ENCODE data around the gene CAP2. TPM values are rescaled to one million over a fixed set of nuclear protein-coding genes. Genes with fewer than 3 reads are reported as not detected.
"Not testable (repeated sequence)": the region's sequence is repeated elsewhere in the genome, so short reads cannot be mapped to it uniquely, and the experiment has no call there.

Gene CAP2
- total RNA-seq, 1 donor from 2014 or later, result not detected

GRCh38 chr6:17580518-17581048, 187.2 kb downstream of the CAP2 start:
- CTCF ChIA-PET, result interaction anchor here (1.0 kb wide), 1 partner anchor 20 kb away, joined by 4 read pairs; no protein-coding TSS in a partner anchor
- Mint-ChIP-seq H3K27ac (no peak overlapping the region), H3K4me3 (peak overlapping the region; percentile 55), H3K27me3 (peaks cover 7% of the 10 kb centered on the region), H3K4me1 (peaks cover 3% of the 10 kb centered on the region), H3K9me3 (peaks cover 15% of the 10 kb centered on the region), H3K36me3 (ENCODE audit: low read depth) (no peaks in the 10 kb centered on the region)
- ATAC-seq (ENCODE audit: low read depth) (peak; percentile 74), DNase-seq (peak; percentile 22)
- no peak for TF ChIP-seq CTCF (IDR thresholded peaks at IDR 0.05)
- intact Hi-C loops (cut with micrococcal nuclease), result no loop called here
- POLR2A ChIA-PET, result no interaction called here

- H3K36me3 Mint-ChIP-seq (ENCODE audit: low read depth); H3K4me1 Mint-ChIP-seq; ATAC-seq (ENCODE audit: low read depth); H3K27ac Mint-ChIP-seq; H3K27me3 Mint-ChIP-seq; intact Hi-C loops (cut with micrococcal nuclease); DNase-seq; POLR2A ChIA-PET: not testable (repeated sequence)
- H3K4me3 Mint-ChIP-seq, result peak overlapping the region; percentile 50
- CTCF ChIA-PET, result interaction anchor here (0.8 to 1.0 kb wide), 2 partner anchors 20 to 223 kb away, joined by 4 read pairs; no protein-coding TSS in a partner anchor
- H3K9me3 Mint-ChIP-seq, result peaks cover 15% of the 10 kb centered on the region
Measured at GRCh38 chr6:17581282-17581681, 187.9 kb downstream of the CAP2 start.

- peak overlapping the region; percentile 19 for H3K27ac Mint-ChIP-seq
- no peak for TF ChIP-seq CTCF (IDR thresholded peaks at IDR 0.05)
- no peaks in the 10 kb centered on the region for H3K36me3 Mint-ChIP-seq (ENCODE audit: low read depth)
- peaks cover 4% of the 10 kb centered on the region for H3K9me3 Mint-ChIP-seq
- ChIA-PET CTCF (interaction anchor here (0.8 to 2.7 kb wide), 7 partner anchors 8 to 427 kb away, joined by 3 to 18 read pairs (median 4); partner anchors contain the start of gene FAM8A1), POLR2A (no interaction called here)
- DNase-seq (no peak), ATAC-seq (ENCODE audit: low read depth) (no peak)
- H3K27me3 Mint-ChIP-seq, result peaks cover 2% of the 10 kb centered on the region
- intact Hi-C loops (cut with micrococcal nuclease), result loop anchor here (1.0 kb wide), 4 partner anchors 220 to 538 kb away; partner anchors contain the start of gene NHLRC1
- peaks cover 3% of the 10 kb centered on the region for H3K4me1 Mint-ChIP-seq
- H3K4me3 Mint-ChIP-seq, result no peak overlapping the region
Measured at GRCh38 chr6:17583811-17584210, 190.4 kb downstream of the CAP2 start.

- peak; percentile 83 for TF ChIP-seq CTCF (IDR thresholded peaks at IDR 0.05)
- Mint-ChIP-seq H3K4me1 (peaks cover 3% of the 10 kb centered on the region), H3K9me3 (peaks cover 4% of the 10 kb centered on the region), H3K4me3 (no peak overlapping the region), H3K27me3 (peaks cover 2% of the 10 kb centered on the region), H3K27ac (peak overlapping the region; percentile 19), H3K36me3 (ENCODE audit: low read depth) (no peaks in the 10 kb centered on the region)
- ChIA-PET CTCF (interaction anchor here (0.8 to 2.7 kb wide), 7 partner anchors 9 to 428 kb away, joined by 3 to 18 read pairs (median 4); partner anchors contain the start of gene FAM8A1), POLR2A (no interaction called here)
- intact Hi-C loops (cut with micrococcal nuclease), result loop anchor here (1.0 kb wide), 4 partner anchors 220 to 538 kb away; partner anchors contain the start of gene NHLRC1
- DNase-seq (no peak), ATAC-seq (ENCODE audit: low read depth) (peak; percentile 52)
Measured at GRCh38 chr6:17584241-17584803, 190.9 kb downstream of the CAP2 start.

GRCh38 chr6:17585766-17586490, 192.5 kb downstream of the CAP2 start:
- Mint-ChIP-seq H3K36me3 (ENCODE audit: low read depth) (no peaks in the 10 kb centered on the region), H3K27me3 (peaks cover 2% of the 10 kb centered on the region), H3K4me3 (no peak overlapping the region), H3K9me3 (peaks cover 4% of the 10 kb centered on the region), H3K27ac (no peak overlapping the region), H3K4me1 (peaks cover 3% of the 10 kb centered on the region)
- peak; percentile 31 for ATAC-seq (ENCODE audit: low read depth)
- no peak for DNase-seq
- intact Hi-C loops (cut with micrococcal nuclease), result no loop called here
- no peak for TF ChIP-seq CTCF (IDR thresholded peaks at IDR 0.05)
- CTCF ChIA-PET, result interaction anchor here (0.6 to 2.7 kb wide), 2 partner anchors 214 to 218 kb away, joined by 3 to 18 read pairs; no protein-coding TSS in a partner anchor
- POLR2A ChIA-PET, result no interaction called here

GRCh38 chr6:17586623-17587022, 193.2 kb downstream of the CAP2 start:
- H3K36me3 Mint-ChIP-seq (ENCODE audit: low read depth); H3K27me3 Mint-ChIP-seq; intact Hi-C loops (cut with micrococcal nuclease); H3K27ac Mint-ChIP-seq; H3K4me3 Mint-ChIP-seq; ATAC-seq (ENCODE audit: low read depth); POLR2A ChIA-PET; CTCF ChIA-PET; DNase-seq; H3K4me1 Mint-ChIP-seq; H3K9me3 Mint-ChIP-seq: not testable (repeated sequence)
